A673 (cell line): ENCODE data around the gene COL5A1. TPM values are rescaled to one million over a fixed set of nuclear protein-coding genes. Genes with fewer than 3 reads are reported as not detected.

Source experiments
- BruUV-seq: library from RNA; stranded (reverse); fragments of 400-500 nt; replicated peaks from 2 replicates; lab custom pipeline; 2021; lab: Mats Ljungman, UMichigan
- CTCF ChIA-PET: fragments of 300-600 bp; sonication (Branson Sonifier 250); formaldehyde crosslinking; loops from one replicate; lab custom pipeline; 2022; ENCODE audit warnings: antibody characterized with exemption; lab: Charles Lee
- POLR2A ChIA-PET: fragments of 300-600 bp; sonication (Branson Sonifier 250); formaldehyde crosslinking; loops from one replicate; lab custom pipeline; 2022; ENCODE audit warnings: antibody characterized with exemption; ENCODE audit not compliant: low non-redundant PET; lab: Charles Lee
- DNase-seq: peaks from one replicate; pipeline ENCODE4 v3.0.0-alpha.2; 2015; ENCODE audit warnings: low spot score
- H3K27ac ChIP-seq: fragments of 200-600 bp; sonication (generic); 2 replicates; pipeline ENCODE4 v1.5.1; 2016; ENCODE audit warnings: mixed run types, low read depth, mild to moderate bottlenecking, mixed read lengths, antibody characterized with exemption, low read length; ENCODE audit not compliant: poor library complexity, severe bottlenecking
- H3K27me3 ChIP-seq: fragments of 200-600 bp; sonication (generic); replicated peaks from 2 replicates; pipeline ENCODE4 v1.6.1; 2017; ENCODE audit warnings: mixed run types, low read depth, mild to moderate bottlenecking, mixed read lengths, antibody characterized with exemption, low read length; ENCODE audit not compliant: insufficient read depth, poor library complexity
- H3K36me3 ChIP-seq: fragments of 200-600 bp; sonication (generic); 2 replicates; pipeline ENCODE4 v1.6.1; 2016; ENCODE audit warnings: mixed run types, mild to moderate bottlenecking, mixed read lengths, antibody characterized with exemption, low read length; ENCODE audit not compliant: insufficient read depth, poor library complexity, severe bottlenecking
- H3K4me1 ChIP-seq: fragments of 200-600 bp; sonication (generic); 2 replicates; pipeline ENCODE4 v1.6.1; 2017; ENCODE audit warnings: mixed run types, mild to moderate bottlenecking, mixed read lengths, antibody characterized with exemption, low read length; ENCODE audit not compliant: insufficient read depth, poor library complexity, severe bottlenecking
- H3K4me3 ChIP-seq: fragments of 200-600 bp; sonication (generic); 2 replicates; pipeline ENCODE4 v1.5.1; 2016; ENCODE audit warnings: low read depth, mixed run types, mild to moderate bottlenecking, mixed read lengths, low read length; ENCODE audit not compliant: poor library complexity, severe bottlenecking
- H3K9me3 ChIP-seq: fragments of 200-600 bp; sonication (generic); 2 replicates; pipeline ENCODE4 v1.6.1; 2016; ENCODE audit warnings: mixed run types, low read depth, mild to moderate bottlenecking, mixed read lengths, antibody characterized with exemption, low read length; ENCODE audit not compliant: poor library complexity, severe bottlenecking
- CTCF ChIP-seq: fragments of 300-800, 200-600 bp; sonication (generic); conservative IDR thresholded peaks from 2 replicates; pipeline ENCODE4 v1.5.1; 2017; ENCODE audit warnings: low read depth, mild to moderate bottlenecking, antibody characterized with exemption, low read length, moderate library complexity, mixed read lengths
- EZH2 ChIP-seq: fragments of 200-600 bp; sonication (generic); IDR thresholded peaks from 2 replicates; pipeline ENCODE4 v1.6.1; 2017; ENCODE audit warnings: borderline replicate concordance, low read depth, mild to moderate bottlenecking, mixed read lengths, antibody characterized with exemption, low read length; ENCODE audit not compliant: poor library complexity, severe bottlenecking
- intact Hi-C: fragments of 100-400 bp; cut with micrococcal nuclease; formaldehyde crosslinking; loops from one replicate; pipeline ENCODE4 v1.10.0; 2022; ENCODE audit not compliant: unreplicated experiment
- total RNA-seq: library from RNA; stranded (reverse); gene quantifications from 2 replicates; pipeline ENCODE4 v1.2.3, GENCODE V29; 2021

Gene COL5A1
- total RNA-seq, 1 experiment from 2014 or later: 33.6 TPM

- no peak for TF ChIP-seq CTCF
- TF ChIP-seq EZH2: no peak
- Histone ChIP-seq H3K27ac (no peak overlapping the region), H3K4me3 (no peak overlapping the region), H3K36me3 (no peaks in the 10 kb centered on the region), H3K27me3 (no peaks in the 10 kb centered on the region), H3K4me1 (no peaks in the 10 kb centered on the region), H3K9me3 (no peaks in the 10 kb centered on the region)
- ChIA-PET CTCF (no interaction called here), POLR2A (no interaction called here)
- intact Hi-C loops: no loop called here
- no TSS peak for BruUV-seq
- no peak for DNase-seq
These were observed 202.1 kb downstream of the COL5A1 start for GRCh38 chr9:134843740-134844139.

GRCh38 chr9:134844821-134845220 is 203.2 kb downstream of the COL5A1 start:
- DNase-seq: no peak
- no TSS peak for BruUV-seq
- ChIA-PET POLR2A (no interaction called here), CTCF (no interaction called here)
- H3K4me1 ChIP-seq: no peaks in the 10 kb centered on the region
- H3K36me3 ChIP-seq: no peaks in the 10 kb centered on the region
- no peak overlapping the region for H3K4me3 ChIP-seq
- H3K9me3 ChIP-seq: peaks cover under 1% of the 10 kb centered on the region
- H3K27me3 ChIP-seq: no peaks in the 10 kb centered on the region
- intact Hi-C loops: no loop called here
- no peak for TF ChIP-seq EZH2
- no peak for TF ChIP-seq CTCF
- no peak overlapping the region for H3K27ac ChIP-seq

- POLR2A ChIA-PET: no interaction called here
- no peak overlapping the region for H3K4me3 ChIP-seq
- CTCF ChIA-PET: no interaction called here
- intact Hi-C loops: no loop called here
- H3K4me1 ChIP-seq: no peaks in the 10 kb centered on the region
- peaks cover 5% of the 10 kb centered on the region for H3K9me3 ChIP-seq
- H3K27me3 ChIP-seq: no peaks in the 10 kb centered on the region
- BruUV-seq: no TSS peak
- no peak for DNase-seq
- H3K27ac ChIP-seq: no peak overlapping the region
- no peaks in the 10 kb centered on the region for H3K36me3 ChIP-seq
- TF ChIP-seq EZH2: no peak
- no peak for TF ChIP-seq CTCF
These were observed 204.6 kb downstream of the COL5A1 start for GRCh38 chr9:134846187-134846586.
